Measurements from ENCODE around the gene ANKRD33.

ANKRD33 gene, protein sequence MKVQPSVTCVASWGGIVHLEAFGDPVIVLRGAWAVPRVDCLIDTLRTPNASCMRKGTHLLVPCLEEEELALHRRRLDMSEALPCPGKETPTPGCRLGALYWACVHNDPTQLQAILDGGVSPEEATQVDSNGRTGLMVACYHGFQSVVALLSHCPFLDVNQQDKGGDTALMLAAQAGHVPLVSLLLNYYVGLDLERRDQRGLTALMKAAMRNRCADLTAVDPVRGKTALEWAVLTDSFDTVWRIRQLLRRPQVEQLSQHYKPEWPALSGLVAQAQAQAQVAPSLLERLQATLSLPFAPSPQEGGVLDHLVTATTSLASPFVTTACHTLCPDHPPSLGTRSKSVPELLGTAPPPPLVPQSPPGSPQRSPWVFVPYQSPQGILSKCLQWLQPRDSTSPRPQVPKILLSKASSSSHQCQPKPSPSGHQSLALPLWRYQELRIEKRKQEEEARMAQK

GRCh38 chr12:51887476-51888315, at the start of gene ANKRD33:
ANKRD33 (plus strand) TSS chr12:51888103; CDS start chr12:51888187, 84 bp downstream.
- DNase-seq = no peak

DNA sequence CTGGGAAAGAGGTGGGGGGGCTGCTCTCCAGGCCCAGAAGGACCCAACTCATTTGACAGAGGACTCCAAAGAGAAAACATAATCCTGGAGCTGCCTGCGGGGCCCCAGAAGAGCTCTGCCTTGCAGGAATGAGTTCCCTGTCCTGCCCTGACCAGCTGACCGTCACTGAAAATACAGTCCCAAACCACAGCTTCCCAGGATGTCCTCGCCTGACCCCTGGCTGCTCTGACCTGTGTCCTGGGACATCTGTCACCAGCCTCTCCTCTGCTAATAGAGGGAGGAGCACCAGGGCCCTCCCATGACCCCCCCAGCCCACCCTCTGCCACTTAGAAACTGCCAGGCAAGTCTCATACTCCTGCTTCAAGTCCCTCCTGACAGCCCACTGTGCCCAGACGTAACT, 49.1 kb upstream of the ANKRD33 start:
- DNase-seq = no peak

DNA sequence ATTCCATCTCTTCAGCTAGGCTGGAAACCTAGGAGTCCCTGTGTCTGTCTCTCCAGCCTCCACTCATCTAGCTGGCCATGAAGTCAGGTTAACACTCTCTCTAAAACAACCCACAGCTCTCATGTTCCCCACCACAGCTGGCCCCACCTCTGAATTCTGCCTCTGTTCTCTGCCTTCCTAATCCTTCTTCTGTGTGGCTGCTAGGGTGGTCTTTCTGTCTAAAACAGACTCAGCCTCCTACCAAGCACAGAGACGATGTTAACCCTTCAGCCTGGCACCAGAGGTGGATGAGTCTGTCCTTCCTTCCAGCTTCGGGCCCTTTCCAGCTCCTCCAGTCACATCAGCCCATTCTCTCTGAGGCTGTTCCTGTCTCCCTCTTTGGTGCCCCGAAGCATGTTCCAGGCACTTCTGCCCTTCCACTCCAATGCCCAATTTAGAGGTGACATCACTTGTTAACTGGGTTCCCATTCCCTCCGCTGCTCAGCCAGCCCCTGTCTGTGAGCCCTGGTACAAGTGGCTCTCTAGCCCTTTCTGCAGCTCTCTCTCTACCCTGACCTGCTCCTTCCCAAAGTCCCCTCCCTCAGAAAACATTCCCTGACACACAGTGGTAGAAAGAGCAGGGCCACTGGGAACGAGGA, 48.5 kb upstream of the ANKRD33 start:
- DNase-seq = no peak

GRCh38 chr12:51840966-51841365, 46.9 kb upstream of the ANKRD33 start:
- no peak for DNase-seq

DNA sequence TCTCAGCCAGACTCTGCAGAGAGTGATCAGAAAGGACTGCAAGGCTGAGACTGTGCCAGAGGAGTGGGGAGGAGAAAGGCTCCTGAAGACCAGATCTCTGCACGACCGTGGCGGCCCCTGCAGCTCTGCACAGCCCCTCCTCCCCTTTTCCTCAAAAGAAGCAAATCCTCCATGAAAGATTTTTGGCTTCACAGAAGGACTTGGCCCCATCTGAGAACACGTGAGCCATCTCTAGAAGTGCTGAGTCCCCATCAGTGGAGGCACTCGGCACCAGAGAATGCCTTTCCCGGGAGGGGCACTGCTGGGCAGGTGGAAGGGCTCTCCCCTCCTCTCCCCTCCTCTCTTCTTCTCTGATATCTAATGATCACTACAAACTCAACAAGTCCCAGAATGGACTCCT, 46.2 kb upstream of the ANKRD33 start:
- DNase-seq = no peak

GRCh38 chr12:51844854-51845253, 43.0 kb upstream of the ANKRD33 start:
- DNase-seq = no peak

DNA sequence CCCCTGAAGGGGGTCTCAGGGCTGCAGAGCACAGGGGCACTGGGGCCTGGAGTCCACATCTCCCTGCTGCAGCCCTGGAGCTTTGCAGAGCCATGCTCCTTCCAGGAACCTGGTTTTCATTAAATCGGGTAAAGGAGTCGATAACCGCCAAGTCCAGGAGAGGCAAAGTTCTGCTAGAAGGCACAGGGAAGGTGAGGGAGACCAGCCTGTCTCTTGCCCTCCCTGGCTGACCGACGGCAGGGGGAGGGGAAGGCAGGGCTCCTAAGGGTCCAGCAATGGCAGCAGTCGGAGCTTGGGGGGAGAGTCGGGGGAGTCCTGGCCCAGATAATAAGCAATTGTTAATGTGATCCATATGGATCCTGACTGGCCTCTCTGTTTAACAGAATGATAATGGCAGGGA, 42.4 kb upstream of the ANKRD33 start:
- no peak for DNase-seq

DNA sequence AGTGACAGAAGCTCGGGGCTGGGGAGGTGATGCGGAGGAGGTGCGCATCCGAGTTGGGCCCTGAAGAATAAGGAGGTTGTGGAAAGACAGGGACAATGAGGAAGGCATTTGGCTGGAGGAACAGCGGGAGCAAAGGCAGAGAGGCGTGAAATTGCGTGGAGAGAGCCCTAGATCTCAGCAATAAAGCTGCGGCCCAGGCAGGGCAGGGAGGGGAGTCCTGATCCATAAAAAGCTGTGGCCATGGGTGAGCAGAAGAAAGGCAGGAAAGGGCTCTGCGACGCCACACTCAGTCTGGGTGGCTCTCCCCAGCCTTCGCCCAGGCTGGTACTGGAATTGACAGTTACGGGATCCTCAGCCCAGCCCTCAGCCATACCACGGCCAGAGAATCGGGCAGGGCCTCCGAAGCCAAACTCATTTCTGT, 41.6 kb upstream of the ANKRD33 start:
- DNase-seq = no peak

- DNase-seq = no peak
Measured at GRCh38 chr12:51846911-51847642, 40.8 kb upstream of the ANKRD33 start.

DNA sequence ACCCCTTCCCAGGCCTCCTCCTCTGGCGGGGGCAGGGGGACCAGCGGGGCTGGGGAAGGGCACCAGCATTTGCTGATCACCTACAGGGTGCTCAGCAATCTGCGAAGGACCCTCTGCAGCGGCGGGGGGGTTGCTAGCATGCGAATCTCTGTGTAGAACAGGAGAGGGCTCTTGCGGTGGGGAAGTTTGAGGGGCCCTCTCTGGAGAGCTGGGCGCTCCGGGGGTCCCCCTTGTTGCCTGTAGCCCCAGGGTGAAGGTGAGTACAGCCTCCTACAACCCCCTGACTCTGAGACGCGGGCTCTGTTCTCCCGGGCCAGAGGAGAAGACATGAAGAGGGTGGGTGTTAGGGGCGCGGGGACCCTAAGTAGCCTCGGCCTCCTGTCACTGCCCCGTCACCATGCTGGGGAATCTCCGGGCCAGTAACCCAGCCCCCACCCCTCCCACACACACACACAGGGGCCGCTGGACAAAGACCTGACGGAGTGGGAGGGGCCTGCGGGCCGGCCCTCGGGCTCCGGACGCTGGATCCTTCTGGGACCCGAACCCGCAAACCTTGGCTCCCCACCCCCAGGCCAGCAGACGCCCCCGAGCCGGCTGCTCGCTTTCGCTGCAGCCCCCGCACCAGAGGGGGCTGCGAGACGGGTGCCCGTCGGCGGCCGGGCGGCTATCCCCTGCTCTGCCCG, 40.1 kb upstream of the ANKRD33 start:
- no peak for DNase-seq

DNA sequence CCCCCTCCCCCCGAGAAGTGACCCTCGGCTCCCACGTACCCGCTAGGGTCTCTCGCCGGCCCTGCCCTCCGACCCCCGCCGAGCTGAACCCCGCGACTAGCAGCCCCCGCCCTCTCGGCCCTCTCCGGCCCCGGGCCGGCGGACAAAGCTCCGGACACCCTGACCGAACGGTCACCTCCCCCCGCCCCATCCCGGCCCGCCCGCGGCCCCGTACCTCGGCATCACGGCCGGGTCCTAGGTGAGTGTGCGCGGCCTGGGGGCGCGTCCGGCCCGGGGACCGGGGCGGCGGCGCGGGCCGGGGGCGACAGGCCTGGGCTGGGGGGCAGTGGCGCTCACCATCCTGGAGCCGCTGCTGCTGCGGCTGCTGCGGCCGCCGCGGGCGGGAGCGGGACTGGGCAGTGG, 39.6 kb upstream of the ANKRD33 start, which contains the start of gene FIGNL2:
FIGNL2 (minus strand) TSS at position 393 of the 402 bp plus-strand sequence. CDS start 26,305 bp downstream, outside the sequence.
- DNase-seq = no peak

GRCh38 chr12:51848841-51849735, 38.8 kb upstream of the ANKRD33 start:
- DNase-seq = no peak

DNA sequence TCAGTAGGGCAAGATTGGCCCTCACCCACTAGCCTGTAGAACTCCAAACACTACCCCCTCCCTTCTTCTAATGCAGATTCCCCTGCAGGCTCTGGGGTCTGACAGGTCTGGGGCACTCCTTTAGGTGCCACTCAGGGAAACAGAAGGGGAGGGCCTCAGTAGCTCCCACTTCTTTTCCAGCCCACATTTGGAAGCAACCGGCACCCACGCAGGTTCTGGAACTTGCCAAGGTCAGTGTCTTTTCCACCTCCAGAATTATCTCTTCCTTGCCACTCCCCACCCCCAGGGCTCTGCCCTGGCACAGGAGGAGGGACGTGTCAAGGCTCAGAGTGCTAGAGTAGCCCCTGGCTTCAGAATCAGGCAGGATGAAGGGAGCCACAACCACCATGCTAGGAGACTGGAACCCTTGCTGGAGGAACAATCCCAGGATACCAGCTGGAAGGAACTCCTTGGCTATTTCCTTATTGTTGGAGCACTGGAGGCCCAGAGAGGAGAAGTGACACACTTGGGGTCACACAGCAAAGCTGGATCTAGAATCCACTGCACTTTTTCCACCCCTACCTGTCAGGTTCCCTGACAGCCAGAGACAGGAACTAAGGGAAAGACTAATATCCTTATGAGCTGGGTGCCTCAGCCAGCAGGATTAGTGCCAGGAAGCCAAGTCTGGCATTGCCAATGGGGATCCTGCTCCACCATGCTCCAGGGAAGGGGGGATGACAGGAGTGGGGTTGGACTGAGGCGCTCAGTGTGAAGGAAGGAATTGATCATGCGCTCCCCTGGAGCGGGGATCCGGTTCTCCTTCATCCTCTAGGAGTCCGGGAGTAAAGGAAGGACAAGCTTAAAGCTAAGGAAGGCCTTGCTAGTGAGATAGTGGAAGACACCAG, 37.6 kb upstream of the ANKRD33 start:
- no peak for DNase-seq

- DNase-seq = no peak
Measured at GRCh38 chr12:51850965-51851299, 37.0 kb upstream of the ANKRD33 start.

GRCh38 chr12:51851413-51852124, 36.3 kb upstream of the ANKRD33 start:
- DNase-seq = no peak

GRCh38 chr12:51852404-51853137, 35.3 kb upstream of the ANKRD33 start:
- no peak for DNase-seq

DNA sequence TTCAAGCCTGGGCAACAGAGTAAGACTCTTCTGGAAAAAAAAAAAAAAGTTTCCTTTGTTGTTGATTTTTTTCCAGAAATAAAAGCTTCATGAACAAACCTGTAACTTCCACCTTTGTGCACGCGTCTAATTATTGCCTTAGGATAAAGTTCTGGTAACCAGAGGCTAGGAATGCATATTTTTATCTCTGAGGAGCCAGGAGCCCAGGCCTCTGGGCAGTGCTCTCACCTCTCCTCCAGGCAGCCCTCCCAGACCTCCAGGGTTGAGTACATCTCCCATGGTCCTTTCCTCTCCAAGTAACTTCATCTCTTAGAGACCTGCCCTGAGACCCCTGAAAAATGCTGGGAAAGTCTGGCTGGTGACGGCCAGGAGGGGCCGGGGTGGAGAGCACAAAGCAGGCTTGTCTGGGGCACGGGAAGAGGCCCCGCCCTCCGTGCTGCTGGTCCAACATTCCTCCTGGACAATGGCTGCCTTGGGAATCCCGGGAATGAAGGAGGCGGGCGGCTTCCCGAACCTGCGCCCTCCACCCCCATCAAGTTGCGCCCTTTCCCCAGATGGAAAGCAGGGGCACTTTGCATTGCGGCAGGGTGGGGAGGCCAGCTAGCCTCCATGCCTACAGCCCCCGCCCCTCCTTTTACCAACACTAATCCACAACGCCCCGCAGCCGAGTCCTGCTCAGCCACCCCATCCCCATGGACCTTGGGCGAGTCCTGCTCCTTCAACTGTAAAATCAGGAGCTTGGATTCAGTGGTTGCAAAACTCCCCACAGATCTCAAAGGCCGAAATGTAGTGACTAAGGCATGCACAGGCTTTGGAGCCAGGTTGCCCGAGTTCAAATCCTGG, 32.1 kb upstream of the ANKRD33 start:
- DNase-seq = no peak

- DNase-seq = no peak
Measured at GRCh38 chr12:51860986-51861385, 26.9 kb upstream of the ANKRD33 start.

All from T1000 (cell line).